Measurements from ENCODE around the gene KIAA1958.

Gene KIAA1958

GRCh38 chr9:112533660-112534059, 47.0 kb downstream of the KIAA1958 start:
- DNase-seq: no peak

GRCh38 chr9:112535301-112535700, 48.7 kb downstream of the KIAA1958 start:
- DNase-seq: no peak

- DNase-seq: no peak
These were observed 49.2 kb downstream of the KIAA1958 start for GRCh38 chr9:112535811-112536210.

GRCh38 chr9:112537561-112537960, 50.9 kb downstream of the KIAA1958 start:
- no peak for DNase-seq

- no peak for DNase-seq
These were observed 54.2 kb downstream of the KIAA1958 start for GRCh38 chr9:112540800-112541199.

- DNase-seq: no peak
These were observed 55.1 kb downstream of the KIAA1958 start for GRCh38 chr9:112541685-112542084.

GRCh38 chr9:112542593-112543292, 56.1 kb downstream of the KIAA1958 start:
- DNase-seq: no peak

- DNase-seq: no peak
These were observed 57.9 kb downstream of the KIAA1958 start for GRCh38 chr9:112544477-112544876.

- no peak for DNase-seq
These were observed 58.6 kb downstream of the KIAA1958 start for GRCh38 chr9:112545237-112545636.

- no peak for DNase-seq
These were observed 59.8 kb downstream of the KIAA1958 start for GRCh38 chr9:112546149-112547012.

GRCh38 chr9:112548051-112548440, 61.4 kb downstream of the KIAA1958 start:
- DNase-seq: no peak

- DNase-seq: no peak
These were observed 62.4 kb downstream of the KIAA1958 start for GRCh38 chr9:112548836-112549595.

- DNase-seq: no peak
These were observed 63.9 kb downstream of the KIAA1958 start for GRCh38 chr9:112550531-112550930.

GRCh38 chr9:112551641-112552040, 65.0 kb downstream of the KIAA1958 start:
- no peak for DNase-seq

- no peak for DNase-seq
These were observed 65.8 kb downstream of the KIAA1958 start for GRCh38 chr9:112552229-112553056.

- DNase-seq: no peak
These were observed 66.7 kb downstream of the KIAA1958 start for GRCh38 chr9:112553256-112553826.

GRCh38 chr9:112554516-112554915, 67.9 kb downstream of the KIAA1958 start:
- DNase-seq: no peak

GRCh38 chr9:112555101-112555643, 68.5 kb downstream of the KIAA1958 start:
- no peak for DNase-seq

GRCh38 chr9:112555844-112556482, 69.3 kb downstream of the KIAA1958 start:
- no peak for DNase-seq

GRCh38 chr9:112556497-112557442, 70.1 kb downstream of the KIAA1958 start:
- DNase-seq: no peak

Data from stimulated activated CD4-positive, alpha-beta T cell treated with anti-CD3 and anti-CD28 coated beads, Interleukin-4, amount 100 ng/mL, for 1 hour (primary cell).